ENCODE results near the gene ROR2.

ROR2 gene

GRCh38 chr9:91787931-91788330, 162.1 kb downstream of the ROR2 start:
- TF ChIP-seq MAX (IDR thresholded peaks at IDR 0.05), result no peak
- no peak for TF ChIP-seq CREB1 (IDR thresholded peaks at IDR 0.05; ENCODE audit: low read depth)
- TF ChIP-seq ZBTB7A (IDR thresholded peaks at IDR 0.05; ENCODE audit: low read depth), result no peak
- TF ChIP-seq CEBPB (IDR thresholded peaks at IDR 0.05), result no peak
- no peak for TF ChIP-seq NFIC (IDR thresholded peaks at IDR 0.05)
- no peak for TF ChIP-seq YY1 (IDR thresholded peaks at IDR 0.05; ENCODE audit: low read depth)

- TF ChIP-seq CREB1 (IDR thresholded peaks at IDR 0.05; ENCODE audit: low read depth) (no peak), USF1 (IDR thresholded peaks at IDR 0.05) (no peak), TAF1 (IDR thresholded peaks at IDR 0.05; ENCODE audit: low read depth) (no peak), TEAD4 (IDR thresholded peaks at IDR 0.05) (no peak), REST (IDR thresholded peaks at IDR 0.05; ENCODE audit: low read depth) (no peak), FOXM1 (IDR thresholded peaks at IDR 0.05; ENCODE audit: borderline replicate concordance, low read depth) (no peak), YY1 (IDR thresholded peaks at IDR 0.05; ENCODE audit: low read depth) (no peak), ZBTB7A (IDR thresholded peaks at IDR 0.05; ENCODE audit: low read depth) (no peak), MAX (IDR thresholded peaks at IDR 0.05) (no peak), TCF12 (IDR thresholded peaks at IDR 0.05; ENCODE audit: low read depth) (no peak), EP300 (IDR thresholded peaks at IDR 0.05; ENCODE audit: borderline replicate concordance) (no peak), NFIC (IDR thresholded peaks at IDR 0.05) (no peak), EGR1 (IDR thresholded peaks at IDR 0.05) (no peak), RAD21 (IDR thresholded peaks at IDR 0.05; ENCODE audit: low read depth) (no peak)
Observed at GRCh38 chr9:91786132-91786896, 163.7 kb downstream of the ROR2 start.

- TF ChIP-seq MAX (IDR thresholded peaks at IDR 0.05), result no peak
- no peak for TF ChIP-seq CEBPB (IDR thresholded peaks at IDR 0.05)
- TF ChIP-seq CREB1 (IDR thresholded peaks at IDR 0.05; ENCODE audit: low read depth), result no peak
- TF ChIP-seq TAF1 (IDR thresholded peaks at IDR 0.05; ENCODE audit: low read depth), result no peak
- TF ChIP-seq USF1 (IDR thresholded peaks at IDR 0.05), result no peak
- TF ChIP-seq REST (IDR thresholded peaks at IDR 0.05; ENCODE audit: low read depth), result no peak
- no peak for TF ChIP-seq NFIC (IDR thresholded peaks at IDR 0.05)
- TF ChIP-seq RAD21 (IDR thresholded peaks at IDR 0.05; ENCODE audit: low read depth), result no peak
- no peak for TF ChIP-seq TCF12 (IDR thresholded peaks at IDR 0.05; ENCODE audit: low read depth)
- TF ChIP-seq TEAD4 (IDR thresholded peaks at IDR 0.05), result no peak
- no peak for TF ChIP-seq ZBTB7A (IDR thresholded peaks at IDR 0.05; ENCODE audit: low read depth)
- no peak for TF ChIP-seq YY1 (IDR thresholded peaks at IDR 0.05; ENCODE audit: low read depth)
Observed at GRCh38 chr9:91785447-91785842, 164.6 kb downstream of the ROR2 start.

- TF ChIP-seq RAD21 (IDR thresholded peaks at IDR 0.05; ENCODE audit: low read depth) (no peak), EP300 (IDR thresholded peaks at IDR 0.05; ENCODE audit: borderline replicate concordance) (no peak), EGR1 (IDR thresholded peaks at IDR 0.05) (no peak), ZBTB7A (IDR thresholded peaks at IDR 0.05; ENCODE audit: low read depth) (no peak), TCF12 (IDR thresholded peaks at IDR 0.05; ENCODE audit: low read depth) (no peak), FOXM1 (IDR thresholded peaks at IDR 0.05; ENCODE audit: borderline replicate concordance, low read depth) (no peak), NFIC (IDR thresholded peaks at IDR 0.05) (no peak), TAF1 (IDR thresholded peaks at IDR 0.05; ENCODE audit: low read depth) (no peak), USF1 (IDR thresholded peaks at IDR 0.05) (no peak), REST (IDR thresholded peaks at IDR 0.05; ENCODE audit: low read depth) (no peak), MAX (IDR thresholded peaks at IDR 0.05) (no peak), TEAD4 (IDR thresholded peaks at IDR 0.05) (no peak), CEBPB (IDR thresholded peaks at IDR 0.05) (no peak), YY1 (IDR thresholded peaks at IDR 0.05; ENCODE audit: low read depth) (no peak), CREB1 (IDR thresholded peaks at IDR 0.05; ENCODE audit: low read depth) (no peak)
Observed at GRCh38 chr9:91784673-91785446, 165.2 kb downstream of the ROR2 start.

All from Ishikawa (cell line).